Hypothalamus (tissue), 51 donors: Measurements from ENCODE around the gene PARP9.
"Not testable (repeated sequence)": the region's sequence is repeated elsewhere in the genome, so short reads cannot be mapped to it uniquely, and the experiment has no call there.

ENCODE experiments used
- DNase-seq, 51 donors: peaks; one replicate each; lab custom pipeline; 2025; lab: John Stamatoyannopoulos, UW

The PARP9 gene

GRCh38 chr3:122530164-122530563 lies 33.9 kb downstream of the PARP9 start:
- no peak for DNase-seq

GRCh38 chr3:122523317-122523716 lies 40.8 kb downstream of the PARP9 start:
- no peak for DNase-seq

- no peak for DNase-seq
Measured at GRCh38 chr3:122520861-122521260, 43.2 kb downstream of the PARP9 start.

- no peak for DNase-seq
Measured at GRCh38 chr3:122519693-122520092, 44.4 kb downstream of the PARP9 start.

GRCh38 chr3:122516846-122517360 lies 47.2 kb downstream of the PARP9 start:
- no peak for DNase-seq

GRCh38 chr3:122515870-122516269 lies 48.2 kb downstream of the PARP9 start:
- no peak for DNase-seq

- DNase-seq = no peak
Measured at GRCh38 chr3:122515020-122515468, 49.1 kb downstream of the PARP9 start.

- DNase-seq = peak; percentile 45 to 92 (median 79)
Measured at GRCh38 chr3:122514123-122515019, 49.7 kb downstream of the PARP9 start, which contains the start of gene KPNA1. KPNA1 (minus strand) TSS chr3:122514939; CDS start chr3:122496565, 18,374 bp downstream.

GRCh38 chr3:122513386-122514122 lies 50.5 kb downstream of the PARP9 start:
- no peak for DNase-seq

- no peak for DNase-seq
Measured at GRCh38 chr3:122512284-122512683, 51.8 kb downstream of the PARP9 start.

- no peak for DNase-seq
Measured at GRCh38 chr3:122510878-122511535, 53.1 kb downstream of the PARP9 start.

GRCh38 chr3:122508944-122509343 lies 55.2 kb downstream of the PARP9 start:
- not testable (repeated sequence) for DNase-seq

GRCh38 chr3:122508135-122508914 lies 55.8 kb downstream of the PARP9 start:
- DNase-seq = no peak

GRCh38 chr3:122506450-122506849 lies 57.6 kb downstream of the PARP9 start:
- no peak for DNase-seq

- DNase-seq = no peak
Measured at GRCh38 chr3:122505676-122506075, 58.4 kb downstream of the PARP9 start.

- DNase-seq = no peak
Measured at GRCh38 chr3:122502941-122503340, 61.2 kb downstream of the PARP9 start.

GRCh38 chr3:122502139-122502538 lies 62.0 kb downstream of the PARP9 start:
- no peak for DNase-seq

- not testable (repeated sequence) for DNase-seq
Measured at GRCh38 chr3:122500964-122501363, 63.1 kb downstream of the PARP9 start.

- DNase-seq = no peak
Measured at GRCh38 chr3:122498152-122498551, 65.9 kb downstream of the PARP9 start.

- DNase-seq = no peak
Measured at GRCh38 chr3:122497425-122497824, 66.7 kb downstream of the PARP9 start.
